BLaER1 treated with 17β-estradiol and CSF1 and Interleukin-3, amounts not matched to agents 10 nM and 100 nM (cell line): ENCODE results near the gene PDE4B.

ENCODE experiments used
- H3K27ac ChIP-seq, 11 experiments: shearing (Covaris generic); formaldehyde crosslinking; 2 replicates each; pipeline ENCODE4 v1.8.1; 2022
- H3K27me3 ChIP-seq, 11 experiments: shearing (Covaris generic); formaldehyde crosslinking; 2 replicates each; pipeline ENCODE4 v1.8.1; 2022
- H3K36me3 ChIP-seq, 11 experiments: shearing (Covaris generic); formaldehyde crosslinking; 2 replicates each; pipeline ENCODE4 v1.8.1; 2022
- H3K4me1 ChIP-seq, 10 experiments: shearing (Covaris generic); formaldehyde crosslinking; 2 replicates each; pipeline ENCODE4 v1.8.1; 2022
- H3K4me2 ChIP-seq, 11 experiments: shearing (Covaris generic); formaldehyde crosslinking; 2 replicates each; pipeline ENCODE4 v1.8.1; 2022
- H3K4me3 ChIP-seq, 10 experiments: shearing (Covaris generic); formaldehyde crosslinking; 2 replicates each; pipeline ENCODE4 v1.8.1; 2022
- H3K9ac ChIP-seq, 11 experiments: shearing (Covaris generic); formaldehyde crosslinking; 2 replicates each; pipeline ENCODE4 v1.8.1; 2022
- H3K9me3 ChIP-seq, 11 experiments: shearing (Covaris generic); formaldehyde crosslinking; replicated peaks in 1 of 11; 2 replicates each; pipeline ENCODE4 v1.8.1; 2022
- H4K20me1 ChIP-seq, 11 experiments: shearing (Covaris generic); formaldehyde crosslinking; 2 replicates each; pipeline ENCODE4 v1.8.1; 2022
- Cebpa-rat ChIP-seq, 11 experiments: shearing (Covaris generic); IDR thresholded peaks; 2 replicates each; pipeline ENCODE4 v1.8.1; 2022

The PDE4B gene

GRCh38 chr1:65990161-65990560 lies 197.5 kb downstream of the PDE4B start:
- H3K4me1 ChIP-seq: peaks cover 0 to 8% (median 0%) of the 10 kb centered on the region in 10 experiments; a peak in 3 of 20 replicates
- no peak overlapping the region for H3K27ac ChIP-seq
- H3K4me3 ChIP-seq: no peak overlapping the region
- no peaks in the 10 kb centered on the region for H3K27me3 ChIP-seq
- no peaks in the 10 kb centered on the region for H3K36me3 ChIP-seq
- H3K4me2 ChIP-seq: no peak overlapping the region
- H4K20me1 ChIP-seq: no peaks in the 10 kb centered on the region
- H3K9ac ChIP-seq: no peak overlapping the region
- no peak for TF ChIP-seq Cebpa-rat (IDR thresholded peaks at IDR 0.05)
- no peaks in the 10 kb centered on the region for H3K9me3 ChIP-seq

- H3K9me3 ChIP-seq: no peaks in the 10 kb centered on the region
- H3K4me3 ChIP-seq: no peak overlapping the region
- H3K4me2 ChIP-seq: no peak overlapping the region
- no peaks in the 10 kb centered on the region for H3K4me1 ChIP-seq
- no peak overlapping the region for H3K9ac ChIP-seq
- H3K36me3 ChIP-seq: no peaks in the 10 kb centered on the region
- H4K20me1 ChIP-seq: no peaks in the 10 kb centered on the region
- no peaks in the 10 kb centered on the region for H3K27me3 ChIP-seq
- TF ChIP-seq Cebpa-rat (IDR thresholded peaks at IDR 0.05): no peak
- no peak overlapping the region for H3K27ac ChIP-seq
Measured at GRCh38 chr1:65991694-65992093, 199.0 kb downstream of the PDE4B start.

- Histone ChIP-seq H3K4me3 (no peak overlapping the region), H3K4me1 (no peaks in the 10 kb centered on the region), H3K36me3 (no peaks in the 10 kb centered on the region), H3K27me3 (no peaks in the 10 kb centered on the region), H3K9me3 (no peaks in the 10 kb centered on the region), H4K20me1 (no peaks in the 10 kb centered on the region), H3K27ac (no peak overlapping the region), H3K4me2 (no peak overlapping the region), H3K9ac (no peak overlapping the region)
- no peak for TF ChIP-seq Cebpa-rat (IDR thresholded peaks at IDR 0.05)
Measured at GRCh38 chr1:65992165-65992821, 199.6 kb downstream of the PDE4B start.

- no peaks in the 10 kb centered on the region for H4K20me1 ChIP-seq
- H3K9ac ChIP-seq: no peak overlapping the region
- no peaks in the 10 kb centered on the region for H3K27me3 ChIP-seq
- no peak for TF ChIP-seq Cebpa-rat (IDR thresholded peaks at IDR 0.05)
- no peak overlapping the region for H3K4me3 ChIP-seq
- no peaks in the 10 kb centered on the region for H3K4me1 ChIP-seq
- H3K36me3 ChIP-seq: no peaks in the 10 kb centered on the region
- H3K27ac ChIP-seq: no peak overlapping the region
- no peaks in the 10 kb centered on the region for H3K9me3 ChIP-seq
- no peak overlapping the region for H3K4me2 ChIP-seq
Measured at GRCh38 chr1:65992831-65993271, 200.2 kb downstream of the PDE4B start.

- Histone ChIP-seq H3K9ac (no peak overlapping the region), H3K36me3 (no peaks in the 10 kb centered on the region), H3K4me2 (no peak overlapping the region), H3K27me3 (no peaks in the 10 kb centered on the region), H3K9me3 (no peaks in the 10 kb centered on the region), H3K4me3 (no peak overlapping the region), H4K20me1 (no peaks in the 10 kb centered on the region), H3K4me1 (no peaks in the 10 kb centered on the region), H3K27ac (no peak overlapping the region)
- TF ChIP-seq Cebpa-rat (IDR thresholded peaks at IDR 0.05): no peak
Measured at GRCh38 chr1:65994223-65994622, 201.5 kb downstream of the PDE4B start.

- no peaks in the 10 kb centered on the region for H3K27me3 ChIP-seq
- no peak overlapping the region for H3K4me3 ChIP-seq
- no peak overlapping the region for H3K9ac ChIP-seq
- H3K27ac ChIP-seq: no peak overlapping the region
- no peaks in the 10 kb centered on the region for H4K20me1 ChIP-seq
- H3K4me2 ChIP-seq: no peak overlapping the region
- H3K36me3 ChIP-seq: no peaks in the 10 kb centered on the region
- no peaks in the 10 kb centered on the region for H3K4me1 ChIP-seq
- H3K9me3 ChIP-seq: no peaks in the 10 kb centered on the region
- TF ChIP-seq Cebpa-rat (IDR thresholded peaks at IDR 0.05): no peak
Measured at GRCh38 chr1:65995336-65995735, 202.6 kb downstream of the PDE4B start.

- no peak overlapping the region for H3K27ac ChIP-seq
- no peaks in the 10 kb centered on the region for H3K4me1 ChIP-seq
- no peaks in the 10 kb centered on the region for H4K20me1 ChIP-seq
- H3K9ac ChIP-seq: no peak overlapping the region
- no peaks in the 10 kb centered on the region for H3K36me3 ChIP-seq
- TF ChIP-seq Cebpa-rat (IDR thresholded peaks at IDR 0.05): no peak
- no peaks in the 10 kb centered on the region for H3K27me3 ChIP-seq
- H3K9me3 ChIP-seq: no peaks in the 10 kb centered on the region
- H3K4me2 ChIP-seq: no peak overlapping the region
- no peak overlapping the region for H3K4me3 ChIP-seq
Measured at GRCh38 chr1:65995928-65996327, 203.2 kb downstream of the PDE4B start.

- Histone ChIP-seq H3K4me1 (no peaks in the 10 kb centered on the region), H4K20me1 (no peaks in the 10 kb centered on the region), H3K27ac (no peak overlapping the region), H3K4me2 (no peak overlapping the region), H3K4me3 (no peak overlapping the region), H3K36me3 (no peaks in the 10 kb centered on the region), H3K27me3 (no peaks in the 10 kb centered on the region), H3K9ac (no peak overlapping the region), H3K9me3 (no peaks in the 10 kb centered on the region)
- TF ChIP-seq Cebpa-rat (IDR thresholded peaks at IDR 0.05): no peak
Measured at GRCh38 chr1:65997693-65998092, 205.0 kb downstream of the PDE4B start.

- no peak overlapping the region for H3K4me2 ChIP-seq
- H4K20me1 ChIP-seq: no peaks in the 10 kb centered on the region
- no peak overlapping the region for H3K9ac ChIP-seq
Measured at GRCh38 chr1:65998763-65999583, 206.3 kb downstream of the PDE4B start.

More at GRCh38 chr1:65998763-65999583, 206.3 kb downstream of the PDE4B start:
- Histone ChIP-seq H3K36me3 (no peaks in the 10 kb centered on the region), H3K4me1 (no peaks in the 10 kb centered on the region), H3K9me3 (no peaks in the 10 kb centered on the region), H3K27me3 (no peaks in the 10 kb centered on the region), H3K27ac (no peak overlapping the region), H3K4me3 (no peak overlapping the region)
- no peak for TF ChIP-seq Cebpa-rat (IDR thresholded peaks at IDR 0.05)
